HAP-1 (cell line): ENCODE results near the gene MARCHF3.
"Not testable (repeated sequence)": the region's sequence is repeated elsewhere in the genome, so short reads cannot be mapped to it uniquely, and the experiment has no call there.

Source experiments
- DNase-seq, 2 experiments: peaks; one replicate each; pipeline ENCODE4 v3.0.0-alpha.2; 2016 to 2020; ENCODE audit warnings: low spot score in 2 of 2
- H3K27me3 ChIP-seq: fragments of 250-450 bp; sonication (Bioruptor Pico); 2 replicates; pipeline ENCODE4 v1.5.1; 2020; ENCODE audit warnings: low read depth, mild to moderate bottlenecking, moderate library complexity
- H3K36me3 ChIP-seq: fragments of 250-450 bp; sonication (Bioruptor Pico); replicated peaks from 2 replicates; pipeline ENCODE4 v1.5.1; 2020; ENCODE audit warnings: mild to moderate bottlenecking
- H3K4me1 ChIP-seq: fragments of 250-450 bp; sonication (Bioruptor Pico); 2 replicates; pipeline ENCODE4 v1.5.1; 2020; ENCODE audit warnings: mild to moderate bottlenecking
- H3K4me3 ChIP-seq: fragments of 250-450 bp; sonication (Bioruptor Pico); 2 replicates; pipeline ENCODE4 v1.5.1; 2020; ENCODE audit warnings: mild to moderate bottlenecking, moderate library complexity
- H3K9me3 ChIP-seq: fragments of 250-450 bp; sonication (Bioruptor Pico); 2 replicates; pipeline ENCODE4 v1.5.1; 2020; ENCODE audit warnings: mild to moderate bottlenecking, moderate library complexity
- in situ Hi-C: fragments of 300-500 bp; cut with MboI; formaldehyde crosslinking; loops from 3 replicates; pipeline ENCODE4 v1.14.3; 2020; ENCODE audit warnings: low sequenced_read_pairs, inconsistent platforms, mixed read lengths

Gene MARCHF3

GRCh38 chr5:127012916-127013315 lies 17.4 kb downstream of the MARCHF3 start:
- no peak for DNase-seq
- Histone ChIP-seq H3K36me3 (no peaks in the 10 kb centered on the region), H3K27me3 (no peaks in the 10 kb centered on the region), H3K4me3 (no peak overlapping the region), H3K4me1 (peaks cover 17% of the 10 kb centered on the region), H3K9me3 (no peaks in the 10 kb centered on the region)
- in situ Hi-C loops = no loop called here

DNA sequence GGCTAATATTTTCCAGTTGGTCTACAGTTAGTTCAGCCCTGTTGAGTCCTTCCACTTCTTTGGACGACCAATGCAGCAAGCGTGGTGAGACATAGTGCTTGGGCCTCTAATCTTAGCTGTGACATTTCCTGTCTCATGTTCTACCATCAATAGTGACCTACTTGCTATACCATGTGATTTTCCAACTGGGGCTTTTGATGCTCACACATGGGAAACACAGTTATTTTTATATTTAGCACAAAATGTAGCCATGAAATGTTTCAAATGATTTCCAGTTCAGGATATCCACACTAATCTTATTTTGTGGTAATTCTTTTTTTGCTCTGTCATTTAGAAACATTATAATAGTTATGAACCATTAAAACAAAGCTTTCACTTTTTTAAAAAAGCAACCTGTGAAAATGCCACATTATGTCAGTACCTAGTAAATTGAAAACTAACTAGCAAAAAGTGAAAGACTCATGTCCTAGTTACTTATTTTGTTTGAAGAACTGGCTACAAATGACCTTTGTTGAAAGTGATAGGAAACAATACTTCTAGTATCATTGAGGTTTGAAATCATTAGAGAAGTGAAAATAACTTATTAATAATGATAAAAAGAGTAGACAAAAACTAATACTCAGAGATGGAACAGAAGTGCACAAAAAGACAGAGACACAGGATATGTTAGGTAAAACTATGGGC lies 18.3 kb downstream of the MARCHF3 start:
- Histone ChIP-seq H3K27me3 (no peaks in the 10 kb centered on the region), H3K36me3 (no peaks in the 10 kb centered on the region), H3K4me1 (peaks cover 17% of the 10 kb centered on the region), H3K9me3 (no peaks in the 10 kb centered on the region), H3K4me3 (no peak overlapping the region)
- in situ Hi-C loops = no loop called here
- no peak for DNase-seq

- Histone ChIP-seq H3K27me3 (no peaks in the 10 kb centered on the region), H3K36me3 (no peaks in the 10 kb centered on the region), H3K9me3 (no peaks in the 10 kb centered on the region), H3K4me1 (peaks cover 17% of the 10 kb centered on the region), H3K4me3 (no peak overlapping the region)
- no peak for DNase-seq
- in situ Hi-C loops = no loop called here
These were observed 19.2 kb downstream of the MARCHF3 start for GRCh38 chr5:127011153-127011552.

DNA sequence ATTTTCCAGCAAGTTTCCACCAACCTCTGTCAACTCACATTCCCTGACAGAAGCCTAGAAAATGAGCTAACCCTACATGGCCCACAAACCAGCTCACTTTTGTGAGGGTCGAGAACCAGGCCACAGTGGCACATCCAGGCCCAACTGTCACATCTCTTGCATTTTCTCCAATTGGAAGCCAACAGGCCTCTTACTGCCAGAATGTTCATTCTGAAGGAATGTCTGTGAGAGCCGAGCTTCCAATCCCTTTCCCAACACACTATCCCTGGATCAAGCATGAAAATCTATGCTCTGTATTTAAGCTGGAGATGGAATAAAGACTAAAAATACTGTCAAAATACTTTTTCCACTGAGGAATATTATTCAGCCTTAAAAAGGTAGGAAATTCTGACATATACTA lies 20.0 kb downstream of the MARCHF3 start:
- H3K4me1 ChIP-seq = peaks cover 17% of the 10 kb centered on the region
- no peak overlapping the region for H3K4me3 ChIP-seq
- no peaks in the 10 kb centered on the region for H3K27me3 ChIP-seq
- no peak for DNase-seq
- no peaks in the 10 kb centered on the region for H3K36me3 ChIP-seq
- in situ Hi-C loops = no loop called here
- no peaks in the 10 kb centered on the region for H3K9me3 ChIP-seq

DNA sequence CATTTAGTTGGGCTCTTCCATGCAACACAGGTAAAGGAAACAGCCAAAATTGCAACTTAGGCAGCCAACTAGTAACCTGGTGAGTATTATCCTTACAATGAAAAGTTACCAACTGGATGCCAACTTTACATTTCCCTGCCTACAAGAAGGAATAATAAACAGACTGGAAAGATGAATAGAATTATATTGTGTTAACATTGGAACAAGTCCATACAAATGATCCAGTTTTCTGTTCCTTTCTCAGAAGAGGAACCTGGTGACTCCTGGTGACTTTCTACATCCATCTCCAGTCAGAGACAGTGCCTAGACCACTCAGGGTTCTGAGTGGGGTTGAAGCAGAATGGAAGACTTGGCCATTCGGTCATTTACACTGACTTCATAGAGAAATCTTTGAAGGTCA lies 20.6 kb downstream of the MARCHF3 start:
- in situ Hi-C loops = no loop called here

GRCh38 chr5:127008300-127008975 lies 21.9 kb downstream of the MARCHF3 start:
- in situ Hi-C loops = no loop called here
- no peak overlapping the region for H3K4me3 ChIP-seq
- no peaks in the 10 kb centered on the region for H3K27me3 ChIP-seq
- no peak for DNase-seq
- H3K36me3 ChIP-seq = no peaks in the 10 kb centered on the region
- peaks cover 17% of the 10 kb centered on the region for H3K4me1 ChIP-seq
- no peaks in the 10 kb centered on the region for H3K9me3 ChIP-seq

More for the DNA sequence above, 20.6 kb downstream of the MARCHF3 start:
- DNase-seq = no peak
- H3K9me3 ChIP-seq = no peaks in the 10 kb centered on the region
- H3K27me3 ChIP-seq = no peaks in the 10 kb centered on the region
- no peak overlapping the region for H3K4me3 ChIP-seq
- H3K36me3 ChIP-seq = no peaks in the 10 kb centered on the region
- peaks cover 17% of the 10 kb centered on the region for H3K4me1 ChIP-seq

GRCh38 chr5:127007522-127007921 lies 22.8 kb downstream of the MARCHF3 start:
- Histone ChIP-seq H3K4me3 (no peak overlapping the region), H3K36me3 (no peaks in the 10 kb centered on the region), H3K4me1 (peaks cover 9% of the 10 kb centered on the region), H3K27me3 (no peaks in the 10 kb centered on the region), H3K9me3 (no peaks in the 10 kb centered on the region)
- DNase-seq = no peak
- in situ Hi-C loops = no loop called here

GRCh38 chr5:127006744-127007143 lies 23.6 kb downstream of the MARCHF3 start:
- no peaks in the 10 kb centered on the region for H3K27me3 ChIP-seq
- H3K4me3 ChIP-seq = no peak overlapping the region
- H3K36me3 ChIP-seq = no peaks in the 10 kb centered on the region
- H3K4me1 ChIP-seq = peaks cover 3% of the 10 kb centered on the region; the same call in 1 of the 2 replicates
- H3K9me3 ChIP-seq = no peaks in the 10 kb centered on the region
- DNase-seq = no peak
- in situ Hi-C loops = no loop called here

GRCh38 chr5:127005282-127005681 lies 25.1 kb downstream of the MARCHF3 start:
- in situ Hi-C loops, H3K36me3 ChIP-seq, H3K9me3 ChIP-seq, H3K4me3 ChIP-seq, H3K27me3 ChIP-seq, H3K4me1 ChIP-seq, DNase-seq: not testable (repeated sequence)

DNA sequence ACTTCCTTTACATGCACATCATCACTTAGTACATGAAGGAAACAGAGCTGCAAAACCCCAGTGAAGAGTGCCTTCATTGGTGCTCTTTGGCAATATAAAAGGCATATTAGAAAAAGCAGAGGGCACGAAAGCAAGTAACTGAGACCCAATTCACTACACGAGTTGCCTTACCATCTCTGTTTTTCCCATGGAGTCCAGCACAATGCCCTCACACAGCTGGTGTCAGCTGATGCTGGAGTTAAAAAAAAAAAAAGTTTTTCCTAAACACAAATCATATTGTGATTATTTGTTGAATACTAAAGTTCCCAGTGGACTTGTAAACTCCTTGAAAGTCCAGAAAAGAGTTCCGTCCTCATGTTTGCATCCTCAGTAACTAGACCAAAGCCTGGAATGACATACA lies 25.6 kb downstream of the MARCHF3 start:
- in situ Hi-C loops = no loop called here
- Histone ChIP-seq H3K27me3 (no peaks in the 10 kb centered on the region), H3K36me3 (no peaks in the 10 kb centered on the region), H3K4me3 (no peak overlapping the region), H3K9me3 (no peaks in the 10 kb centered on the region), H3K4me1 (peaks cover 3% of the 10 kb centered on the region; the same call in 1 of the 2 replicates)
- DNase-seq = no peak

DNA sequence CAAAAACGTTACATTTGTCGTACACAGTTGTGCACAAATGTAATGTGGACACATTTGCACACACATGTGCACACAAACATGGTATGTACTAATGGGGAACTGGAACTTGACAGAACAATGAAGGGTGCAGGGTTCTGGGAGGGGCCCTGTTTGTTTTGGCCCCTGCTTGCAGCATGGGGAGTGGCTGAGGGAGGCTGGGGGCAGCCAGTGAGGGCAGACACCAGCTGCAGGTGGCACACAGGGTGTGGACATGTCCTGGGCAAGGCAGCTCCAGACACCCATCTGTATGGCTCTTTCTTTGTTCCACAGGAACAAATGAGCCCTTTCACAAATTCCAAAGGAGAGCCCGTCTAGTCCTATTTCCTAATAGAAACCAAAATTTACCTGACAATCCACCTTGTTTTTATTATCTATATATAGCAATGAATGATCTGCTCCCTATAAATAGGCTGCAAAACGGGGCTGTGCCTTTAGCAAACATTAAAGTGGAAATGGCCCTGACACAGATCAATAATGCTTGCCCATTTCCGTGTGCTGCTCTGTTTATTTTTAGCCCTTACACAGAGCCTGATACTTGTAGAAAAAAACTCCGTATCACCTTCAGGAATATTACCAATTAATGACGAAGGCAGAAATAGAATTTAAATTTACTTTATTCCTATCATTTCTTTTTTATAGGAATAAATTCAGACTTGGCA lies 26.4 kb downstream of the MARCHF3 start:
- in situ Hi-C loops = no loop called here
- no peaks in the 10 kb centered on the region for H3K9me3 ChIP-seq
- DNase-seq = no peak
- no peaks in the 10 kb centered on the region for H3K27me3 ChIP-seq
- H3K36me3 ChIP-seq = no peaks in the 10 kb centered on the region
- H3K4me1 ChIP-seq = no peaks in the 10 kb centered on the region; the same call in 1 of the 2 replicates
- H3K4me3 ChIP-seq = no peak overlapping the region

DNA sequence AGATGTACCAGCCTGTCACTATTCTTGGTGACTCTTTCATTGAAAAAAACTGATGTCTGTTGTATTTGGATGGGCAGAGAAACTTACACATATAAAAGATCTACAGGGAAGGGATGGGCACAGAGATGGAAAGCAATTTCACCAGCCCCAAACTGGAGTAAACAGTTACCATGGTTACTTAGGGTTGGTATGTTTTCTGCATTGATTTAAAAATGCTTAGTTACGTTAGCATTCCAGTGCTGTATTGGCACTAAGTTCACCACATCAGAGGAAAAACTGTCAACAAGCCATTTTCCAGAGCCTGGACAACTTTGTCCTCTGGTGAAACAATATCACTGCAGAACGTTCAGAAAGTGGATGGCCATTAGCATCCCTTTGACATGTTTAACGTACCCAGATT lies 28.0 kb downstream of the MARCHF3 start:
- DNase-seq = no peak
- in situ Hi-C loops = no loop called here
- no peaks in the 10 kb centered on the region for H3K9me3 ChIP-seq
- no peak overlapping the region for H3K4me3 ChIP-seq
- no peaks in the 10 kb centered on the region for H3K27me3 ChIP-seq
- H3K4me1 ChIP-seq = no peaks in the 10 kb centered on the region
- no peaks in the 10 kb centered on the region for H3K36me3 ChIP-seq

- DNase-seq = no peak
- Histone ChIP-seq H3K27me3 (no peaks in the 10 kb centered on the region), H3K4me3 (no peak overlapping the region), H3K4me1 (no peaks in the 10 kb centered on the region), H3K9me3 (no peaks in the 10 kb centered on the region), H3K36me3 (no peaks in the 10 kb centered on the region)
- in situ Hi-C loops = no loop called here
These were observed 28.6 kb downstream of the MARCHF3 start for GRCh38 chr5:127001621-127002296.
